ENCODE measurements around the gene IL23R. TPM values are rescaled to one million over a fixed set of nuclear protein-coding genes. Genes with fewer than 3 reads are reported as not detected.

IL23R gene
- total RNA-seq, 2 experiments from 2014 or later = 0.23 TPM; not detected in 1

GRCh38 chr1:67150931-67151330, 15.3 kb upstream of the IL23R start:
- BruUV-seq (replicated peaks) = no TSS peak

GRCh38 chr1:67158401-67158800, 7.9 kb upstream of the IL23R start:
- H3K4me2 ChIP-seq (ENCODE audit: low read length) = no peak overlapping the region
- intact Hi-C loops (cut with micrococcal nuclease; ENCODE audit: unreplicated experiment) = no loop called here
- H3K9me2 ChIP-seq (ENCODE audit: insufficient read depth, low read length) = no peaks in the 10 kb centered on the region
- H3K27ac ChIP-seq (ENCODE audit: low read depth, low read length, poor library complexity, severe bottlenecking) = no peak overlapping the region
- TF ChIP-seq EZH2phosphoT487 (IDR thresholded peaks at IDR 0.05; ENCODE audit: borderline replicate concordance, low read depth, low read length) (no peak), CTCF (conservative IDR thresholded peaks at IDR 0.05; ENCODE audit: low read length) (no peak)
- BruUV-seq (replicated peaks) = no TSS peak
- H2AFZ ChIP-seq (ENCODE audit: low read length) = no peak overlapping the region
- no peaks in the 10 kb centered on the region for H3K79me2 ChIP-seq (ENCODE audit: insufficient read depth, low read depth, low read length)
- H3K4me3 ChIP-seq (ENCODE audit: low read depth, low read length, poor library complexity, severe bottlenecking) = no peak overlapping the region
- H3K4me1 ChIP-seq (ENCODE audit: insufficient read depth, low read length, poor library complexity, severe bottlenecking) = no peaks in the 10 kb centered on the region
- no peaks in the 10 kb centered on the region for H4K20me1 ChIP-seq (ENCODE audit: insufficient read depth, low read length)
- no peaks in the 10 kb centered on the region for H3K36me3 ChIP-seq (ENCODE audit: insufficient read depth, low read length)
- DNase-seq (ENCODE audit: low spot score) = no peak
- no peaks in the 10 kb centered on the region for H3K9me3 ChIP-seq (ENCODE audit: low read length)
- CTCF ChIA-PET (ENCODE audit: unreplicated experiment) = no interaction called here
- POLR2A ChIA-PET = interaction anchor here (0.7 kb wide), 1 partner anchor 275 kb away, joined by 3 read pairs; no protein-coding TSS in a partner anchor

More at GRCh38 chr1:67150931-67151330, 15.3 kb upstream of the IL23R start:
- H3K9me3 ChIP-seq (ENCODE audit: low read length) = no peaks in the 10 kb centered on the region
- H3K9me2 ChIP-seq (ENCODE audit: insufficient read depth, low read length) = no peaks in the 10 kb centered on the region
- H3K4me3 ChIP-seq (ENCODE audit: low read depth, low read length, poor library complexity, severe bottlenecking) = no peak overlapping the region
- TF ChIP-seq CTCF (conservative IDR thresholded peaks at IDR 0.05; ENCODE audit: low read length) (no peak), EZH2phosphoT487 (IDR thresholded peaks at IDR 0.05; ENCODE audit: borderline replicate concordance, low read depth, low read length) (no peak)
- no peak overlapping the region for H3K4me2 ChIP-seq (ENCODE audit: low read length)
- no peaks in the 10 kb centered on the region for H3K79me2 ChIP-seq (ENCODE audit: insufficient read depth, low read depth, low read length)
- POLR2A ChIA-PET = interaction anchor here (0.7 to 1.7 kb wide), 3 partner anchors 172 to 381 kb away, joined by 3 to 4 read pairs (median 4); no protein-coding TSS in a partner anchor
- H3K36me3 ChIP-seq (ENCODE audit: insufficient read depth, low read length) = no peaks in the 10 kb centered on the region
- CTCF ChIA-PET (ENCODE audit: unreplicated experiment) = no interaction called here
- intact Hi-C loops (cut with micrococcal nuclease; ENCODE audit: unreplicated experiment) = no loop called here
- H3K27ac ChIP-seq (ENCODE audit: low read depth, low read length, poor library complexity, severe bottlenecking) = no peak overlapping the region
- peaks cover 7% of the 10 kb centered on the region for H3K4me1 ChIP-seq (ENCODE audit: insufficient read depth, low read length, poor library complexity, severe bottlenecking)
- H4K20me1 ChIP-seq (ENCODE audit: insufficient read depth, low read length) = no peaks in the 10 kb centered on the region
- no peak overlapping the region for H2AFZ ChIP-seq (ENCODE audit: low read length)
- DNase-seq (ENCODE audit: low spot score) = no peak

- H3K79me2 ChIP-seq (ENCODE audit: insufficient read depth, low read depth, low read length) = no peaks in the 10 kb centered on the region
- ChIA-PET POLR2A (no interaction called here), CTCF (ENCODE audit: unreplicated experiment) (no interaction called here)
Measured at GRCh38 chr1:67159233-67159632, 7.0 kb upstream of the IL23R start.

More at GRCh38 chr1:67159233-67159632, 7.0 kb upstream of the IL23R start:
- intact Hi-C loops (cut with micrococcal nuclease; ENCODE audit: unreplicated experiment) = no loop called here
- BruUV-seq (replicated peaks) = no TSS peak
- Histone ChIP-seq H3K4me1 (ENCODE audit: insufficient read depth, low read length, poor library complexity, severe bottlenecking) (no peaks in the 10 kb centered on the region), H3K9me2 (ENCODE audit: insufficient read depth, low read length) (no peaks in the 10 kb centered on the region), H3K36me3 (ENCODE audit: insufficient read depth, low read length) (no peaks in the 10 kb centered on the region), H2AFZ (ENCODE audit: low read length) (no peak overlapping the region), H3K4me3 (ENCODE audit: low read depth, low read length, poor library complexity, severe bottlenecking) (no peak overlapping the region), H3K27ac (ENCODE audit: low read depth, low read length, poor library complexity, severe bottlenecking) (no peak overlapping the region), H3K4me2 (ENCODE audit: low read length) (no peak overlapping the region), H4K20me1 (ENCODE audit: insufficient read depth, low read length) (no peaks in the 10 kb centered on the region), H3K9me3 (ENCODE audit: low read length) (no peaks in the 10 kb centered on the region)
- no peak for TF ChIP-seq CTCF (conservative IDR thresholded peaks at IDR 0.05; ENCODE audit: low read length)
- TF ChIP-seq EZH2phosphoT487 (IDR thresholded peaks at IDR 0.05; ENCODE audit: borderline replicate concordance, low read depth, low read length) = no peak
- DNase-seq (ENCODE audit: low spot score) = no peak

All from OCI-LY7 (cell line).